Ishikawa (cell line): ENCODE measurements around the gene ART4.

ENCODE experiments used
- EGR1 ChIP-seq: IDR thresholded peaks from 2 replicates; pipeline ENCODE4 v1.6.1; 2012
- RAD21 ChIP-seq: IDR thresholded peaks from 2 replicates; pipeline ENCODE4 v1.6.1; 2012; ENCODE audit warnings: low read depth
- REST ChIP-seq: IDR thresholded peaks from 2 replicates; pipeline ENCODE4 v1.6.1; 2012; ENCODE audit warnings: low read depth, mild to moderate bottlenecking
- TAF1 ChIP-seq: IDR thresholded peaks from 2 replicates; pipeline ENCODE4 v1.6.1; 2012; ENCODE audit warnings: low read depth, mild to moderate bottlenecking
- TCF12 ChIP-seq: IDR thresholded peaks from 2 replicates; pipeline ENCODE4 v1.6.1; 2012; ENCODE audit warnings: low read depth
- USF1 ChIP-seq: IDR thresholded peaks from 2 replicates; pipeline ENCODE4 v1.6.1; 2012
- YY1 ChIP-seq: IDR thresholded peaks from 2 replicates; pipeline ENCODE4 v1.6.1; 2012; ENCODE audit warnings: low read depth

- TF ChIP-seq USF1 (no peak), TAF1 (no peak), TCF12 (no peak), EGR1 (no peak), YY1 (no peak), RAD21 (no peak), REST (no peak)
These were observed 10.0 kb downstream of the ART4 start for GRCh38 chr12:14833336-14833735.
